ENCODE measurements around the gene PLEKHA8. TPM values are rescaled to one million over a fixed set of nuclear protein-coding genes. Genes with fewer than 3 reads are reported as not detected.
A peak's percentile ranks its signal among the peaks of the same experiment; 100 is the strongest.

Gene PLEKHA8
- total and polyA plus RNA-seq, 4 donors: 2.7 to 16.7 (median 6.5) TPM

DNA sequence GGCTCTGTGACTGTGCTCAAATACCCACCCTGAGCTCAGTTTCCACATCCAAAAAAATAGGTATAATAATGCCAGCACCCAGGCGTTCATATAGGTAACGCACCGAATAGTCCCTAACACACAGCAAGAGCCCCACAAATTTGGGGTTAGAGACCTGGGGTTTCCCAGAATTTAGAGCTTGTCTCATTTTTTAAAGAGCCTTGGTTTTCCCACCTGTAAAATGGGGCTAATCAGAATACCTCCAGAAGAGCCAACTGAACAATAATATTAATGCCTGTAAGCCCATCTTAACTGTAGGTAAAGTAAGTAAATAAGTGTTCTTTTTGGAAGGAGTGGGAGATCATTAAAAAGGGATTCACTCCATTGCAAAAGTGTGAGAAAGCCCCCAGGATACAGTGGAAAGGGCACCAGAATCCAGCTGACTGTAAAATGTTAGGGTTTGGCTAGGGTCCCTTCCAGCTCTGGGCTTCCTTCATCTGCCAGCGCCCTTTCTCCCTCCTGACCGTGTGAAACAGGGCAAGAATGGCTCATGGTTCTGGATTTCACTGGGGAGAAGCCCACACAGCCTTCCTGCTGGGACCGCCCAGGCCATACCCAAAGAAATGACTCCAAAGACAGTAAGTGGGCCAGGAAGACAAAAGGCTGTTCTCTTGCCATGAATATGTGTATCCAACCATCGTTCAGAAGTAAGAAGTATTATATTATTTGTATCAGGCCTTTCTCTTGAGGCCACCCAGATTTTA is 108.7 kb downstream of the PLEKHA8 start:
- DNase-seq: no peak
- Histone ChIP-seq H3K36me3 (ENCODE audit: control insufficient read depth in 4 of 4, insufficient read depth in 4 of 4, low read length in 4 of 4) (peaks cover 0 to 3% (median 0%) of the 10 kb centered on the region in 4 donors), H3K4me1 (ENCODE audit: control insufficient read depth in 5 of 5, insufficient read depth in 5 of 5, low read length in 5 of 5) (peaks cover 0 to 21% (median 8%) of the 10 kb centered on the region in 5 donors), H3K9me3 (ENCODE audit: control insufficient read depth in 4 of 4, insufficient read depth in 3 of 4, low read length in 3 of 4) (no peaks in the 10 kb centered on the region), H3K4me3 (no peak overlapping the region), H3K9ac (ENCODE audit: insufficient read depth in 1 of 2, low read length in 2 of 2) (peak overlapping the region in 1 of 2 donors; percentile 71), H3K27ac (ENCODE audit: low read depth in 1 of 2, low read length in 1 of 2) (peak overlapping the region in 1 of 2 donors; percentile 96), H3K27me3 (ENCODE audit: control insufficient read depth in 3 of 3, insufficient read depth in 3 of 3, low read length in 2 of 3) (no peaks in the 10 kb centered on the region)
- TF ChIP-seq CTCF (IDR thresholded peaks at IDR 0.05; ENCODE audit: control extremely low read depth, extremely low read depth): no peak
- WGBS, 2 donors: 86 to 87% methylated on average over 7 of the region's 7 CpGs
- no peak for ATAC-seq (ENCODE audit: insufficient read depth, low FRiP score)

DNA sequence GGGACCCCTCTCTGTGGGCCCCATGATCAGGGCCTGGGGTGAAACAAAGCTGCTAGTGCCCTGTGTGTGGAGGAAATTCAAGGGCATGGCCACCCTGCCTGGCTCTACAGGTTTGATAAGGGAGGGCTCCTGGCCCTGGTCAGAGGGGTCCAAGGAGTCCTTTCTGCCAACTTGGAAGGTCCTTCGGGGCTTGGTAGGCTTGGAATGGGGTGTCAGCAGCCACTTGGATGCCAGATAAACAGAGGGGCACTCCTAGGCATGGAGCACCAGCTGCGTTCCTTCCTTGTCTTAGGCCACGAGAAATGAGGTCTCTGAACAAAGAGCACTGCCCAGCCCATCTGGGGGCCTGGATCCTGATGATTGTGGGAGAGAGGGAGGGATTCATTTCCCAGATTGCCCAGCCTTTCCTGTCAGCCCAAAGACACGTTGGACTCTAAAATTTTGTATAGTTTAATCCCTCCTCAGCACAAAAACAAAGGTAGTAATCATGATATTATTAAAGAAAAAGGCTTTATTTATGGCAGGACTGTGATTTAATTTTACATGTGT is 111.7 kb downstream of the PLEKHA8 start:
- 41 to 52% methylated on average over 4 of the region's 4 CpGs for WGBS, 2 donors
- Histone ChIP-seq H3K9me3 (ENCODE audit: control insufficient read depth in 4 of 4, insufficient read depth in 3 of 4, low read length in 3 of 4) (no peaks in the 10 kb centered on the region), H3K4me1 (ENCODE audit: control insufficient read depth in 5 of 5, insufficient read depth in 5 of 5, low read length in 5 of 5) (peaks cover 0 to 33% (median 21%) of the 10 kb centered on the region in 5 donors), H3K9ac (ENCODE audit: insufficient read depth in 1 of 2, low read length in 2 of 2) (no peak overlapping the region), H3K27me3 (ENCODE audit: control insufficient read depth in 3 of 3, insufficient read depth in 3 of 3, low read length in 2 of 3) (no peaks in the 10 kb centered on the region), H3K27ac (ENCODE audit: low read depth in 1 of 2, low read length in 1 of 2) (peak overlapping the region in 1 of 2 donors; percentile 62), H3K4me3 (no peak overlapping the region), H3K36me3 (ENCODE audit: control insufficient read depth in 4 of 4, insufficient read depth in 4 of 4, low read length in 4 of 4) (peaks cover 0 to 3% (median 0%) of the 10 kb centered on the region in 4 donors)
- TF ChIP-seq CTCF (IDR thresholded peaks at IDR 0.05; ENCODE audit: control extremely low read depth, extremely low read depth): no peak
- no peak for ATAC-seq (ENCODE audit: insufficient read depth, low FRiP score)
- DNase-seq: no peak

GRCh38 chr7:30140456-30140855 is 112.2 kb downstream of the PLEKHA8 start:
- Histone ChIP-seq H3K4me3 (no peak overlapping the region), H3K9me3 (ENCODE audit: control insufficient read depth in 4 of 4, insufficient read depth in 3 of 4, low read length in 3 of 4) (no peaks in the 10 kb centered on the region), H3K4me1 (ENCODE audit: control insufficient read depth in 5 of 5, insufficient read depth in 5 of 5, low read length in 5 of 5) (peaks cover 0 to 38% (median 22%) of the 10 kb centered on the region in 5 donors), H3K9ac (ENCODE audit: insufficient read depth in 1 of 2, low read length in 2 of 2) (no peak overlapping the region), H3K36me3 (ENCODE audit: control insufficient read depth in 4 of 4, insufficient read depth in 4 of 4, low read length in 4 of 4) (peaks cover 0 to 3% (median 0%) of the 10 kb centered on the region in 4 donors), H3K27me3 (ENCODE audit: control insufficient read depth in 3 of 3, insufficient read depth in 3 of 3, low read length in 2 of 3) (no peaks in the 10 kb centered on the region), H3K27ac (ENCODE audit: low read depth in 1 of 2, low read length in 1 of 2) (no peak overlapping the region)
- ATAC-seq (ENCODE audit: insufficient read depth, low FRiP score) (no peak), DNase-seq (no peak)
- TF ChIP-seq CTCF (IDR thresholded peaks at IDR 0.05; ENCODE audit: control extremely low read depth, extremely low read depth): no peak
- 74 to 87% methylated on average over 3 of the region's 3 CpGs for WGBS, 2 donors
